ENCODE data around the gene NT5M.

The NT5M gene

DNA sequence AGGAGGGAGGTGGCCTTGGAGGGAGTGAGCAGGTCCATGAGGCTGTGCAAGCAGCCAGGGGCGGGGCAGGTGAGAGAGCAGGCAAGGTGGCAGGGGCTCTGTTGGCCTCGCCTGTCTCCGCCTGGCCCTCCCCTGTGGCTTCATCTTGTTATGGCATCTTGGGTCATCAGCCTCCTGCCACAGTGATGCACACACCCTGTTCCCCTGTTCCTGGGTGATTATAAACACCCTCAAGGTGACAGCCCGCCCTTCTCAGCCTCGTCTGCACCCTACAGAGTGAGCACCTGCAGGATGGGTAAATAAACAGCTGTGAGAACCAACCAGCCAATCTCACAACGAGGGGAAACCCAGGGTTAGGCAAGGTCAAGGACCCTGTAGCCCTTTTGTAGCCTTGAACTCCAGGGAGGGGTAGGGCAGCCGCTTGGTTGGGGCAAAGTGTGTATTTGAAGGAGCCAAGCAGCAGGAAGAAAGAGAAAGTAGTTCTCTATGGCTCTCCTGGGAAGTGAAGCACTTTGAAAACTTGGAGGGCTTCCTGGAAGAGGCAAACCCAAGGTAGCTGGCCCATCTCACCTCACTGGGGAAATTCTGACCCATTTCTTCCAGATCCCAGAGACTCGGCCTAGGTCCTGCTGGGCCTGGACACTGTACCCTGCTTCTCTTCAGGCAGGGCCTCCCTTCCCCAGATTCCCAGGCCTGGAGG is 60.6 kb downstream of the NT5M start:
- H3K4me3 Mint-ChIP-seq: no peak overlapping the region
- H3K9me3 Mint-ChIP-seq: no peaks in the 10 kb centered on the region
- no peak overlapping the region for H3K27ac Mint-ChIP-seq

DNA sequence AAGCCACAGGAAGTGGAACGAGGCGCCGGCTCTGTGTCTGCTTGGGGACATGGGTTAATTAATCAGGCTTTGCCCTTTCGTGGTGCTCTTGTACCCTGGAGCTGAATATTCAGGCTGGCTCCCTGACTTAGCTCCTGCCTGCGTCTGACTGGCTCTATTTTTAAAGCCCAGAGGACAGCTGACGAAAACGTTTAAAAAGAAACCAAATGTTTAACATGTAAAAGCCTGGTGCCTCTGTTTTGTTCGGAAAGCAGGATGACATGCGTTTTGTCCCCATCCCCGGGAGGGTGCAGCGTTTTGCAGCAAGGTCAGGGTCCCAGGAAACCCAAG is 61.1 kb downstream of the NT5M start:
- H3K27ac Mint-ChIP-seq: no peak overlapping the region
- no peaks in the 10 kb centered on the region for H3K36me3 Mint-ChIP-seq (ENCODE audit: low read depth)
- H3K9me3 Mint-ChIP-seq: no peaks in the 10 kb centered on the region
- no peak overlapping the region for H3K4me3 Mint-ChIP-seq
- H3K27me3 Mint-ChIP-seq (ENCODE audit: low read depth): peaks cover 20% of the 10 kb centered on the region
- no peaks in the 10 kb centered on the region for H3K4me1 Mint-ChIP-seq (ENCODE audit: low read depth)

More for the DNA sequence above, 60.6 kb downstream of the NT5M start:
- Mint-ChIP-seq H3K27me3 (ENCODE audit: low read depth) (peaks cover 24% of the 10 kb centered on the region), H3K4me1 (ENCODE audit: low read depth) (no peaks in the 10 kb centered on the region), H3K36me3 (ENCODE audit: low read depth) (no peaks in the 10 kb centered on the region)

DNA sequence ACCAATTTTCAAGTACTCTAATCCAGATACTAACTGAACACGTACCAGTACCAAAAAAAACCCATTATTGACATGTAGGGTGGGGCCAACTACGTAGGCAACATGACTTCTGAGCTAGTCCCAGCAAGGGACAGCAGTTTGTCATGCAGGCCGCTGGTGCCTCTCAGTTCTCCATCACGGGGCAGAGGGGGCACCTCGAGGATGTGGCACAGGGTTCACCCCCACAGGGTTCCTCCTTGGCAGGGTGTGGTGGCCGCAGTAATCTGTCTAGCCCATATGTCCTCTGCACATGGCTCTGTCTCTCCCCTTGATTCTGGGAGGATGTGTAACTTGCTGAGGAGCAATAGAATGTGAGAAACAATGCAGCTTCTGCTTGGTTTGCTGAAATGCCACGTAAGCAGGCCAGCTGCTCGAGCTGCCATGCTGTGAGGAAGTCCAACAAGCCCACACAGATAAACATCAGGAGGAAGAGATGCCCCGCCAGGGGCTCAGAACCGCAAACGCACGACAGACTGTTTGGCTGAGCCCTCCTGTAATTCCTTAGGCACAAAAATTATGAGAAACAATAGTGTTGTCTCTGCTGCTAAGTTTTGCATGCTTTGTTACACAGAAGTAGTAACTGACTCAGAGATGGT is 62.4 kb downstream of the NT5M start:
- Mint-ChIP-seq H3K9me3 (no peaks in the 10 kb centered on the region), H3K4me1 (ENCODE audit: low read depth) (no peaks in the 10 kb centered on the region), H3K27ac (no peak overlapping the region), H3K4me3 (no peak overlapping the region), H3K36me3 (ENCODE audit: low read depth) (no peaks in the 10 kb centered on the region), H3K27me3 (ENCODE audit: low read depth) (peaks cover 11% of the 10 kb centered on the region)

DNA sequence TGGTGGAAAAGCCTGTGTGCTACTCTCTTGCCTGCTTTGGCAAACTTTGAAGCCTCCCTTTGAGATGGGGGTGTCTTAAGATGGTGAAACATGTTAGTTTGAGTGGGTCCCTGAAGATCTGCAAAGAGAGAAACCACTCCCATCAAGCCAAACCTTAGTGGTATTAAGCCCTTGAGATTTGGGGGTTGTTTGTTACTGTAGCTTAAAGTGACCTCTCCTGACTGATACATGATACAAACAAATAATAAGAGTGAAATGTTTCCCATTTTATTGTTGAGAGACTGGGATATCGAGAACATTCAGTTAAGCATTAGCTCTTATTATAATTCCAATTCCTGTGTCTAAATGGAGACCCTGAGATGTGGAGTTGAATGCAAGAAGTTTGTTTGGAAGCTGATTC is 63.1 kb downstream of the NT5M start:
- H3K4me1 Mint-ChIP-seq (ENCODE audit: low read depth): no peaks in the 10 kb centered on the region
- H3K36me3 Mint-ChIP-seq (ENCODE audit: low read depth): no peaks in the 10 kb centered on the region
- H3K27me3 Mint-ChIP-seq (ENCODE audit: low read depth): peaks cover 13% of the 10 kb centered on the region

DNA sequence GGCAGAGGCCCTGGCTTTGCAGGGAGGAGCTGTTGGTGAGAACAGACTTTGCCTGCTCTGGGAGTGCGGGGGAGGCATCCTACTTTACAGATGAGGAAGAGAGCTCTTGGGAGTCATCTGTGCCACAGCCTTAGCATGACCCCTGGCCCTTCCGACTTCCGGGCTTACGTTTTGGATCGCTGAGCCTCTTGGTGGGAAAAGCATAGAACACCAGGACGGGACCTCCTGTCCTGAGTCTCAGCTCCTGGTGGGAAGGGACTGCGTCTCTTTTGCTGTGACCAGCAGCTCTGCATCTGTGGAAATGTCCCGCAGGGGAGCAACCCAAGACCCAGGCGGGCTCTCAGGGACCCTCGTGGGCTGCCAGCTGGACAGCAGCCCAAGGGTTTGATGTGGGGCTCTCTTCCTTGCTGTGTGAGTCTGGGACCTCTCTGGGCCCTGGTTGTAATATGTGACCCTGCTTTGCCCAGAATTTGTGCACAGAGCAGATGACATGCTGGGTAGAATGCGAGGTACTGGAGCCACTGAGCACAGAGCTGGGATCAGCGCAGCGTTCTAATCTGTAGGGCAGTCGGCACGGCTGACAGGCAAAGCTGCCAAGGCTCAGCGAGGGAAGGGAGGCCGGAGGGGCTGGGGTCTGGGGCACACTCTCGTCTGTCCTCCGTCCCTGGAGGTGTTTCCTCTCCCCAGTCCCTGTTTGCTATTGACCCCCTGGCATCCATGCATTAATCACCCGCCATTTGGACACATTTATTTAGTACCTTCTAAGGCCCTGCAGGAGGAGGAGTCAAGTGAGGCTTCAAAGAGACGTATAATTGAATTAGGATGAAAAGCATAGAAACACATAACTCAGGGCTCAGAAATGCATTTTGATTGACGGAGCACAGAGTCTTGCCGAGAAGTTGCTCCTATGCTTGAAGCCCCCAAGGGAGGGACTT is 64.0 kb downstream of the NT5M start:
- Mint-ChIP-seq H3K27me3 (ENCODE audit: low read depth) (peaks cover 8% of the 10 kb centered on the region), H3K4me3 (no peak overlapping the region), H3K36me3 (ENCODE audit: low read depth) (no peaks in the 10 kb centered on the region), H3K4me1 (ENCODE audit: low read depth) (no peaks in the 10 kb centered on the region), H3K27ac (no peak overlapping the region), H3K9me3 (no peaks in the 10 kb centered on the region)

More for the DNA sequence above, 63.1 kb downstream of the NT5M start:
- Mint-ChIP-seq H3K9me3 (no peaks in the 10 kb centered on the region), H3K27ac (no peak overlapping the region), H3K4me3 (no peak overlapping the region)

DNA sequence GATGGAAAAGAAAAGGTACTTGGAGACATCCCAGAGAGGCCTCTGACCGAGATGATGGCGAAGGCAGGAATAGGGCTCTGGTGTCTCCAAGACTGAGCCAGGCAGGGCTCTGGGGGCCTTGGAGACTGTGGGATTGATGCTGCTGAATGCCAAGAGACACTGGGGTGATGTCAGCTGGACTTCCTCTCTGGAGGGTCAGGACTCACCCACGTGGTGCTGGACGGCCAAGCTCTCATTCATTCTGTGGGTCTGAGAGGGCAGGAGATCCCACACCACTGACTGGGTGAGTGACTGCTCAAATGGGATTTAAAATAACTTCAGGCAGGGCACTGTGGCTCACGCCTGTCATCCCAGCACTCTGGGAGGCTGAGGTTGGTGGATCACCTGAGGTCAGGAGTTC is 64.8 kb downstream of the NT5M start:
- Mint-ChIP-seq H3K36me3 (ENCODE audit: low read depth) (no peaks in the 10 kb centered on the region), H3K27ac (no peak overlapping the region), H3K27me3 (ENCODE audit: low read depth) (peaks cover 8% of the 10 kb centered on the region), H3K9me3 (no peaks in the 10 kb centered on the region), H3K4me3 (no peak overlapping the region), H3K4me1 (ENCODE audit: low read depth) (no peaks in the 10 kb centered on the region)

DNA sequence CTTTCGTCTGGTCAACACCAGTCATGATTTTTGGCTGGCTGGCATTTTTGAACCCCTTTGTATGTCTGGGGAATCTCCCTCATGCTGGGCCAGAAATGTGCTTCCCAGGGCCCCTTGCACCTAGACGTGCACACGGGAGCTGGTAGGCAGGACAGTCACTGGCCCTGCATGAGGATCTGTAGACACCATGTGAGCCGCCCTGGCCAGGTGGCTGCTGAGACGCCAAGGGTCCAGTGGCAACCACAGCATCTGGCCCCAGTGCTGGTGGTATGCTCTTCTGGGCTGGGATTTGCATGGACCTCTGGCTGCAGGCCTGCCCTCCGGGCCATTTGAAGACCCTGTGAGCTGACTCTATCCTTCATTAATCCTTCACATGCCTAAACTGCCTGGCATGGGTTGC is 67.5 kb downstream of the NT5M start:
- Mint-ChIP-seq H3K27me3 (ENCODE audit: low read depth) (peaks cover 8% of the 10 kb centered on the region), H3K36me3 (ENCODE audit: low read depth) (no peaks in the 10 kb centered on the region), H3K9me3 (no peaks in the 10 kb centered on the region), H3K27ac (no peak overlapping the region), H3K4me1 (ENCODE audit: low read depth) (no peaks in the 10 kb centered on the region), H3K4me3 (no peak overlapping the region)

DNA sequence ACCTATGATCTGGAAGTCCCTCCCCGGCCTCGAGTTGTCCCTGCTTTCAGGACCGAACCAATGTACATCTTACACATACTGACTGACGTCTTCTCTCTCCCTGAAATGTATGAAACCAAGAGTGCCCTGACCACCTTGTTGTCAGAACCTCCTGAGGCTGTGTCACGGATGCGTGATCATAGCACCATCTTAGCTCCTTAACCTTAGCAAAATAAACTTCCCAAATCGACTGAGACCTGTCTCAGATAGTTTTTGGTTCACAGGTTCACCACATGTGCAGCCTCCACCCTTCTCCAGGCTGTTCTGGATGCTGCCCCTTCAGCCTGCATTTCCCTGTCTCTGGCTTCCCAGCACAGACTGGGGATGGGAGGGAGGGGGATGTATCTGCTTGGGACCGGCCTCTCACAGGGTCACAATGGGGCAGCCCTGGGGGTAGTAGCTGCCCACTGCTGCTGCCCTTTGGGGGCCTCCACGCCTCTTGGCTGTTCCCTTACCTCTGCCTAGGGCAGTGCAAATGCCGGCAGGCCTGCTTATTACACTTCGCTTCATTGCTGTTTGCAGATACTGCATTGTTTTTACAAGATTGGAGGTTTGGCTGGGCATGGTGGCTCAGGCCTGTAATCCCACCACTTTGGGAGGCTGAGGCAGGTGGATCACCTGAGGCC is 69.8 kb downstream of the NT5M start:
- Mint-ChIP-seq H3K4me3 (no peak overlapping the region), H3K27me3 (ENCODE audit: low read depth) (peaks cover 5% of the 10 kb centered on the region), H3K4me1 (ENCODE audit: low read depth) (no peaks in the 10 kb centered on the region), H3K27ac (no peak overlapping the region), H3K36me3 (ENCODE audit: low read depth) (no peaks in the 10 kb centered on the region), H3K9me3 (no peaks in the 10 kb centered on the region)

DNA sequence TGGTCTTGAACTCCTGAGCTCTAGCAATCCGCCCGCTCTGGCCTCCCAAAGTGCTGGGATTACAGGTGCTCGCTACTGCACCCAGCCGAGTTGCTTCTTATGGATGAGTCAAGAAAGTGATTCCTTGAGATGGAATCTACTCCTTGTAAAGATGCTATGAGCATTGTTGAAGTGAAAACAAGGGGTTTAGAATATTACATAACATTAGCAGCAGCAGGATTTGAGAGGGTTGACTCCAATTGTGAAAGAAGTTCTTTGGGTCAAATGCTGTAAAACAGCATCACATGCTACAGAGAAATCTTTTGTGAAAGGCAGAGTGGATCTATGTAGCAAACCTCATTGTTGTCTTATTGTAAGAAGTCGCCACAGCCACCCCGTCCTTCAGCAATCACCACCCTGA is 72.7 kb downstream of the NT5M start:
- H3K4me3 Mint-ChIP-seq: no peak overlapping the region
- peaks cover 5% of the 10 kb centered on the region for H3K27me3 Mint-ChIP-seq (ENCODE audit: low read depth)
- H3K4me1 Mint-ChIP-seq (ENCODE audit: low read depth): peaks cover 2% of the 10 kb centered on the region

DNA sequence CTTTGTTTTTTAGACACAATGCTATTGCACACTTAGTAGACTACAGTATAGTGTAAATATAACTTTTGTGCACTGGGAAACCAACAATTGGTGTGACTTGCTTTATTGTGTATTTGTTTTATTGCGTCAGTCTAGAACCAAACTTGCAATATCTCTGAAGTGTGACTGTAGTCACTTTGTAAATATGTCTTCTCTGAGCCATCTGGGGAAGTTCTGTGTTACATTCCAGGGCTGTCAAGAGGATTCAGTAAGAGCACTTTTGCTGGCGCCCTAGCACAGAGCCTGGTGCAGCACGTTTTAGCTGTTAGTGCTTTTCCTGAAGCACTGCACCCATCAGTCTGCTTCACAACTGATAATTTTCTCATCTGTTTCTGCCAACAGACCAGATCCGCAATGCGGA is 73.2 kb downstream of the NT5M start:
- Mint-ChIP-seq H3K36me3 (ENCODE audit: low read depth) (no peaks in the 10 kb centered on the region), H3K27ac (no peak overlapping the region), H3K27me3 (ENCODE audit: low read depth) (peaks cover under 1% of the 10 kb centered on the region), H3K9me3 (no peaks in the 10 kb centered on the region), H3K4me1 (ENCODE audit: low read depth) (peaks cover 2% of the 10 kb centered on the region), H3K4me3 (no peak overlapping the region)

More for the DNA sequence above, 72.7 kb downstream of the NT5M start:
- H3K27ac Mint-ChIP-seq: no peak overlapping the region
- H3K9me3 Mint-ChIP-seq: no peaks in the 10 kb centered on the region
- no peaks in the 10 kb centered on the region for H3K36me3 Mint-ChIP-seq (ENCODE audit: low read depth)

DNA sequence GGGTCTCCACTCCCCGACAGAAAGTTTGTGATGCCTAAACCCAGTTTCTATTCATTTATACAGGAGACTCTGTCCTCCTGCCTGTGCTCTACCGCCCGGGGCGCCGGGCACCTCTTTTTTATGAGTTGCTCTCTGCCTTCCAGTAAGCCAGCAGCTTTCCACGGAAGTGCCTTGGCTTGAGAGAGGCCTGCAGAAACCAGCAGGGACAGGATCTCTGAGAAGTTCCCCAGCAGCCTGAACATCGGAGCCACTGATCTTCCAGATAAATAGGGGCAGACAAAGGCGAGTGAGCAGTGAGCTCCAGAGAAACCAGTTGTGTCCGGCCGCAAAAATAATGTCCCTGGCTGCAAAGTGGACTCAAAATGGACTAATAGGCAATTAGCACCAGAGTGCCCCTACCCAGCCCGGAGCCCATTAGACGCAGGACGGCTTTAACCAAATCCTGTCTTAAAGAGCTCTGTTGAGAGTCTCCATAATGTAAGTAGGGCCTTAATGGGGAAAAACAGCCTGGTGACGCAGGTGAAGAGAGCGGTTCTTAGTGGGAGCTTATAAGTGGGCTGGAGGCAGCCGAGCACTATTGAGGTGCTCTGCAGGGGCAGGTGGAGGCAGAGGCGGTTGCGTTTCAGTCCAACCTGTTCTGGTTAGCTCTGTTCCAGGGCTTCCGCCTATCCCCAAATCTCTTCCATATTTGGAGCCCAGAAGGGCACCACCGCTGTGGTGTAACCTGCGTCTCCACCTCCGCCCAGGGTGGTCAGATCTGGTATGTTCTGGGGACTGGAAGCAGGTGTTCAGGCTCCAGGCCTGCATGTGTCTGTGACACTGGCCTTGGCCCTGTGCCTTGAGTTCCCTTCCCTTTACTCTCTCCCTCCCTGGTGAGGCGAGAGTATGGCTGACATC is 74.1 kb downstream of the NT5M start:
- H3K27ac Mint-ChIP-seq: no peak overlapping the region
- peaks cover 11% of the 10 kb centered on the region for H3K4me1 Mint-ChIP-seq (ENCODE audit: low read depth)
- no peaks in the 10 kb centered on the region for H3K9me3 Mint-ChIP-seq
- peaks cover 8% of the 10 kb centered on the region for H3K27me3 Mint-ChIP-seq (ENCODE audit: low read depth)
- no peak overlapping the region for H3K4me3 Mint-ChIP-seq
- no peaks in the 10 kb centered on the region for H3K36me3 Mint-ChIP-seq (ENCODE audit: low read depth)

DNA sequence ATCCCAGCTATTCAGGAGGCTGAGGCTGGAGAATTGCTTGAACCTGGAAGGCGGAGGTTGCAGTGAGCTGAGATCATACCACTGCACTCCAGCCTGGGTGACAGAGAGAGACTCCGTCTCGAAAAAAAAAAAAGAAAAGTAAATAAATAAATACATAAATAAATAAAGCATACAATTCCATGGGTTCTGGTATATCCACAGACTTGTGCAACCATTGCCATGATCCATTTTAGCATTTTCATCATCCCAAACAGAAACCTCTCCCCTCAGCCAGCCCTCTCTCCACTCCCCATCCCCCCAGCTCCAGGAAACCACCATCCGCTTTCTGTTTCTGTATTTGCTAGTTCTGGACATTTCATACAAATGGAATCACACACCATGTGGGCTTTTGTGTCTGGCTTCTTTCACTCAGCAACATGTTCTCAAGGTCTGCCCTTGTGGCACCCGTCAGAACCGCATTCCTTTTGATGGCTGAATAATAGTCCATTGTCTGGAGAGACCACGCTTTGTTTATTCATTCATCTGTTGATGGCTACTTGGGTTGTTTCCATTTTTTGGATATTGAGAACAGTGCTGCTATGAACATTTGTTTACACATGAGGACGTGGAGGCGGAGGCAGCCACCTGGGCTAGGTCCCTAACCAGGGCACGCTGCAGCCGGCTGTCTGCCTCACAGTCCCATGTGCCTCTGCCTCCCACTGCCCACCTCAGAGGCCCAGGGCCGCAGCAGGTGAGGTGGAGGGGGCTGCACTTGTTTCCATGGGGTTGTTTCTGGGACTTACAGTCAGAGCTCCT is 76.2 kb downstream of the NT5M start:
- Mint-ChIP-seq H3K9me3 (no peaks in the 10 kb centered on the region), H3K27me3 (ENCODE audit: low read depth) (peaks cover 11% of the 10 kb centered on the region), H3K4me3 (no peak overlapping the region), H3K36me3 (ENCODE audit: low read depth) (no peaks in the 10 kb centered on the region), H3K4me1 (ENCODE audit: low read depth) (peaks cover 11% of the 10 kb centered on the region), H3K27ac (no peak overlapping the region)
